Fibroblast of skin of left biceps (primary cell): Measurements from ENCODE around the gene OTOP2.

ENCODE experiments used
- DNase-seq, 2 experiments: peaks; one replicate each; pipeline ENCODE4 v3.0.0-alpha.2; 2013; ENCODE audit warnings: low read depth in 2 of 2

OTOP2 gene, protein sequence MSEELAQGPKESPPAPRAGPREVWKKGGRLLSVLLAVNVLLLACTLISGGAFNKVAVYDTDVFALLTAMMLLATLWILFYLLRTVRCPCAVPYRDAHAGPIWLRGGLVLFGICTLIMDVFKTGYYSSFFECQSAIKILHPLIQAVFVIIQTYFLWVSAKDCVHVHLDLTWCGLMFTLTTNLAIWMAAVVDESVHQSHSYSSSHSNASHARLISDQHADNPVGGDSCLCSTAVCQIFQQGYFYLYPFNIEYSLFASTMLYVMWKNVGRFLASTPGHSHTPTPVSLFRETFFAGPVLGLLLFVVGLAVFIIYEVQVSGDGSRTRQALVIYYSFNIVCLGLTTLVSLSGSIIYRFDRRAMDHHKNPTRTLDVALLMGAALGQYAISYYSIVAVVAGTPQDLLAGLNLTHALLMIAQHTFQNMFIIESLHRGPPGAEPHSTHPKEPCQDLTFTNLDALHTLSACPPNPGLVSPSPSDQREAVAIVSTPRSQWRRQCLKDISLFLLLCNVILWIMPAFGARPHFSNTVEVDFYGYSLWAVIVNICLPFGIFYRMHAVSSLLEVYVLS

GRCh38 chr17:74924250-74924948 is at the start of gene OTOP2:
TSS of gene OTOP2 (plus strand) at chr17:74924273. CDS start at chr17:74924633, 360 bp downstream.
- DNase-seq, result no peak

GRCh38 chr17:74874615-74875037 is 49.4 kb upstream of the OTOP2 start:
- no peak for DNase-seq

DNA sequence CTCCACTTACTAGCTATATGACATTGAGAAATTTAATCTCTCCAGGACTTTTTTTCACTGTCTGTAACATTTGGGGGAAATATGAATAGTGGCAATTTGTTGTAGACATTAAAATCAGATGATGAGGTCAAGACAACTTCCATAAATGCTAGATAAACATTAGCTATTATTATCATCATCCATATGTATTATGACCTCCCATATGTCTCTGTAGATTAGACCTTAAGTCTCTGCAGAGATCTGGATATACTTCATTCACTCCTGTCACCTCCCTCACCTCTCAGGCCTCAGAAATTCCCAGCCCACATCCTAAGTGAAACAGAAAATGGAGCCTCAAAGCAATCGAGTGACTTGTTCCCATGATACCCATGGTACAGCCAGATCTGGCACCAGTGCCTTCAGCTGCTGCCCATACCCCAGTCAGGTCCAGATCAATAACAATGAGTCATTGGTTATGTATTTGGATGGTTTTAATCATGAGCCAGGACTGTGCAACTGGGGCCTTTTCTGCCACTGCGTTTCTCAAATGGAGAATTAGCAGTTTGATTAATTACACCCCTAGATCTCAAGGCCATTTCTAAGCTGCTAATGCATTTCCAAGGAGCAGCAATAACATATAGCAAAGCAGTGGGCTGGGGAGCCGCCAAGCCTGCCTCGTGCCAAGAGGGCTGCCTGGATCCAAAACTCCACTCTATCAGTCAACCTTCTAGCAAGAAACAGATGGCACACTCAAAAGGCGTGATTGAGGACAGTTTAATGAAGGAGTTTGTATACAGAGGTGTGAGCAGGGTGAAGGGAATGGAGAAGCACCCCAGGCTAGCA is 48.7 kb upstream of the OTOP2 start:
- DNase-seq, result no peak

- no peak for DNase-seq
These were observed 48.0 kb upstream of the OTOP2 start for GRCh38 chr17:74875977-74876593.

DNA sequence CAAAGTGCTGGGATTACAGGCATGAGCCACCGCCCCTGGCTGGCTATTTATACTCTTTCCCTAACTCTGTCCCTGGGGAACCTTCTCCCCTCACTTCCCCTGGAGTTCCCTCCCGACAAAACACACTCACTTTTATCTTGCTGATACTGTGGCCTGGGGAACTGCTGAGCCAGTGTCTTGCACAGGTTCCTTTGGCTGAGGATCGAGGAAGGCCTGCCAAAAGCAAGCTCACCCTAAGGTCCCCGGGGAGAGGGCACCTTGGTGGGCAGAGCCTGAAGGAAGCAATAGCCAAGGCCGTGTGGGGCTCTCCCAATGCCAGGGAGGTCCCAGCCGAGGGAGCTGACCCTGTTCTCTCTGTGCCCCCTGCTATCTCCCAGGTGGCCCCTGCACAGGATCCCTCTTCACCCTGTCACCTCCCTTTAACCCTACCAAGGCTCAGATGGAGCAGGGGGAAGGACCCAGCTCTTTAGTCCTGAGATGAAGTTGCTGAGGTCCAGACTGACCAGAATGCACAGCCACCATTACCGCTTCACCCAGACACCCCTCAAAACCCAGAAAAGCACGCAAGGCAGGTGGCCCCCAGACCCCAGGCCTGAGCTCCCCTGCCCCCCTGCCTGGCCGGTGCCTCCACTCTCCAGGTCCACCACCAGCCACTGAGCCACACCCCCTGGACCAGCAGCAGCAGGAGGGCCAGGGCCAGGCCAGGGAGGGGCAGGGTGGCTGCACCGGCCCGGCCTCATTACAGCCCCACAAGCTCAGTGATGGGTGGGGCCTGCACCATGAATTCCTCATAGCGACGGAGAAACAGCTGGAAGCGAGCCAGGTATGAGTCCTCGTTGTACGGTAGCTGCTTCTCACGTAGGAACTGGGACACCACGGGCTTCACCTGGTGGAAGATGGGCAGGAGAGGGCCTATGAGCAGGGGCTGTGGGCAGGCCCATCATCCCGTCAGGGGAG is 46.2 kb upstream of the OTOP2 start:
- no peak for DNase-seq

DNA sequence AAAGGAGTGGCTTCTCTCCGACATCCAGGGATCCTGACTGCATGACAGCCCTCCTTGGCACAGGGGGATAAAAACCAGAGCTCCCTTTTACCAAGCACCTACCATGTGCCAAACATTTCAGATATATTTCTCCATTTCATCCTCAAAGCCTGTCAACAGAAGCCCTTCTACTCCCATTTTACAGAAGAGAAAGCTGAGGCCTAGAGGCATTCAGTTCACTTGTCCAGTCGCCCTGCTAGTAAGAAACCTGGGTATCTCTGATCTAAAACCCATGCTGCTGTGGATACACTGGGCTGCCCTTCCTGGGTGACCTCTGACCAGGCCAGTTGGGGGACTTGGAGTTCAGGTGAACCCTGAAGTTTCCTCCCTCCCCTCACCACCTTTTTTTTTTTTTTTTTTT is 45.4 kb upstream of the OTOP2 start:
- no peak for DNase-seq

DNA sequence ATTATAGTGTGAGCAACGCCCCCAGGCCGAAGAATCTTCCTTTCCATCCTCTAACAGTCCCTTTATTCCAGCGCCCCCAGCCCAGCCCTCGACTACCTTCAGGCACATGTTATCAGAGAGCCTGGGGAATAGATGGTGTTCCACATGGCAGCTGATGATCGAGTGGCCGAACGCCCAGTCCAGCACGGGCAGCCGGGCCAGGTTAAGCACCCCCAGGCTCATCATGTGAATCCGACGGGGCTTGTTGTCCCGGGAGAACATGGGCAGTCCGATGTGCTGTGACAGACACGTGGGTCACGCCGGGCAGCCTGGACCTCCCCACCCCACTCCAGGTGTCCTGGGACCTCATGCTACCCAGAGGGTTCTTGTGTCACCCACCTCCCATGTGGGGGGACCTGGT is 44.8 kb upstream of the OTOP2 start:
- DNase-seq, result no peak

GRCh38 chr17:74881073-74881472 is 43.0 kb upstream of the OTOP2 start:
- no peak for DNase-seq

DNA sequence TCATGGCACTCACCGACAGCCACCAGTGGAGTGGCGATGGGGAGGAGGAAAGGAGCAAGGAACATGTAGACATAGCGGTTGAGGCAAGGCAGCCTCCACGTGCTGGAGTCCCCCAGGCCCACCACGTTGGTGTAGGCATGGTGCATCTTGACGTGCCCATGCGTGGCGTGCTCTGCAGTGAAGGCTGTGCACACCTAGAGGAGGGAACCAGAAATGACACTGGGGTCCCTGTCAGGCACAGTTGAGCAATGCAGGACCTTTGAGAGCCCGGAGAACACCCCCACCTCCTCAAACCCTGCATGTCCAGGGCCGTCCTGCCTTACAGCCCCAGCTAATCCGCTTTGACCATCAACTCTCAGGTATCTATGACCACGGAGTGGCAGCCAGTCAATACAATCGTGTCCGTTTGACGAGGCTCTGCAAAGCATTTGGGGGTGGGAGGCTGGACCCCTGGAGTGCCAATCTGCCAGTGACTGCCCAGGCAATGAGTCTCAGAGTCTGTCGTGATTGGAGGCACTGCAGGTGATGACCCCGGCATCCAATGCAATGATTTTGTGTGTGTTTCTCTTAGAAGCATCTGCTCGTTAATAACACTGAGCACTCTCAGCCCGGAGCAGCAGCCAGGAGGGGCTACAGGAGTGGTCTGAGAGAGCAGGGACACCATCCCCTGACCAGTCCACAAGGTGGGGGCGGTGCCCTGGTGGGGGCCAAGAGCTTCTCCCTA is 41.4 kb upstream of the OTOP2 start:
- DNase-seq, result no peak

DNA sequence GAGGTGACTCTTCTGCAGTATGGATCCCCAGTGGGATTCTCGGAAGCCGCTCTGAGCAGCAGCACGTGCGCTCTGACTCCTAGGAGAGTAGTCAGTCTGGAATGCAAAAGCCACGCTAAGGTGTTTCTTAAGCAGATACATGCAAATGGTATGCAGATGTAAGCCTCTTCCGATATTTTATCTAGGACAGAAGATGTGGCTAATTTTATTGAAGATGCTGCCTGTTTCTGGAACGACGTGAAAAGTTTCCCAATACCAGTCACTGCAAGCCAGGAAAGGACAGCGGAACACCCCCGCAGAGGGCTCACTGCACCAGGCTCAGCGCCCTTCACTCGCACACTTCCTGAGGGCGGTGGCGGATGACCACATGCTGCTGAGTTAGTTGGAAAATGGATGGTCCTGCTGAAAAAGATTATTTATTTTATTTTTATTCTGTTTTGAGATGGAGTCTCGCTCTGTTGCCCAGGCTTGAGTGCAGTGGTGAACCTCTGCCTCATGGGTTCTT is 40.8 kb upstream of the OTOP2 start:
- no peak for DNase-seq

DNA sequence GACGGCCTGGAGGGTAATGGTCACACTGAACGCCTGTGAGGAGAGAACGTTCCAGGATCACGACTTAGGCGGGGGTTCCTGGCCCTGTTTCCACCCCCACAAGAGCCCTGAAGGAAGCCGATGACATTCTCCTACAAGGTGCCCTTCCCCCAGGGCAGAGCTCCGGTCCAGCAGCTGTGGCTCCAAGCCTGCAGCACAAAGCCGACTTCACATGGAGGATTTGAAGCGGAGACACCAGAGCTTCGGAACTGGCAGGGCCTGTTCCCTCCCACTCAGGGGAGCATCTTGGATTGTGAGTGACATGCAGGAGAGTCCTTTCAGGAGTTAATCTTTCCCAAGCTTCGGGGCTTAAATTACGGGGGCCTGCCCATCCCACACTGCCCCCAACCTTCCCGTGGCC is 35.6 kb upstream of the OTOP2 start:
- DNase-seq, result no peak

DNA sequence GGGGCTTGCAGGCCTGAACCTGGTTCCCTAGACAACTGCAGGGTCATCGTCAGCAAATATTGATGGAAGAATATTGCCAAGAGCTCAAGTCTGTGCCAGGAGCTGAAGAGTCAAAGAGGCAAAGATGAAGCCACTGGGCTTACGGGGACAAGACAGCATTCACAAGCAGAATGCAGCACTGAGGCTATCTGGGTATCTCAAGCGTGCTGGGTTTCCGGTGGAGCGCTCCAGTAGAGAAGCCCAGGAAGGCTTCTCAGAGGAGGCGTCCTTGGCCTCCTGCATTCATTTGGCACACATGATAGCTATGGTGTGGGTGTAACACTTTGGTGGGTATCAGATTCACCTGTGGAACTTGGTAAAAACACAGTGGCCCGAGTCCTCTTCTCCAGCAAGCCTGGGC is 33.5 kb upstream of the OTOP2 start:
- no peak for DNase-seq

DNA sequence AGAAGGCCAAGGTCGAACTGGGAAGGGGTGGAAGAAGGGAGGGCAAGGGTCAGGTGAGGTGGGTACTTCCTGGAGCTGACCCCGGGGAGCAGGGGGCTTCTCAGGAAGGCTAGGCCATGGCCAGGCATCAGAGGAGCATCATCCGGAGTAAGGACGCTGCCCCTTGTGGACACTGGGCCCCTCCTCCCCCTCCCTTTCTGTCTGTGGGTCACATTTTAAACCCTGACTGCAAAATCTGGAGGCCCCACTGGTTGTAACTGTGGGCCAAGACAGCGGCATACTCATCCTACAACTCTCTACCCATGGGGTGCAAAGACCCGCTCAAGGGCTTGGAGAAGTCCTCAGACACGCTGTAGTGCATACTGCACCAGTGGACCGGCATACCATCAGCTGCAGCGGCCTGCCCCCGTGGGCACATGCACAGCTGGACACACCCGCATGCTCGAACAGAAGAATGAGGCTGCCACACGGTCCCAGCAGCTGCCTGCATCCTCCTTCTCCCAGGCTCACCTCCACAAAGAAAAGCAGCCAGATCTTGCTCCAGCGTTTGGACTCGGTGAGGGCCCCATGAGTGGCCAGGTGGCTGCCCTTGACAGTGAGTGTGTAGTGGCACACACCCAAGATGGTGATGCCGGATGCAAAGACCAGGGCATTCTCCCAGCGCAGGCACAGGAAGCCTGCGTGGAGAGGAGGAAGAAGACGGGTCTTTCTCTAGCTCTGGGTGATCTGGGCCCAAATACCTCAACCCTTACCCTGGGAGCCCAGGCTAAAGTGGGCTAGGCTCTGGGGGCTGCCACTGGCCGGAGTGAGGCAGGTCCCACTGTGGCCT is 31.8 kb upstream of the OTOP2 start:
- no peak for DNase-seq

- no peak for DNase-seq
These were observed 30.8 kb upstream of the OTOP2 start, which contains the start of gene FADS6 for GRCh38 chr17:74892974-74893911. TSS of gene FADS6 (minus strand) at chr17:74893633. CDS start at chr17:74893595, 38 bp downstream.

DNA sequence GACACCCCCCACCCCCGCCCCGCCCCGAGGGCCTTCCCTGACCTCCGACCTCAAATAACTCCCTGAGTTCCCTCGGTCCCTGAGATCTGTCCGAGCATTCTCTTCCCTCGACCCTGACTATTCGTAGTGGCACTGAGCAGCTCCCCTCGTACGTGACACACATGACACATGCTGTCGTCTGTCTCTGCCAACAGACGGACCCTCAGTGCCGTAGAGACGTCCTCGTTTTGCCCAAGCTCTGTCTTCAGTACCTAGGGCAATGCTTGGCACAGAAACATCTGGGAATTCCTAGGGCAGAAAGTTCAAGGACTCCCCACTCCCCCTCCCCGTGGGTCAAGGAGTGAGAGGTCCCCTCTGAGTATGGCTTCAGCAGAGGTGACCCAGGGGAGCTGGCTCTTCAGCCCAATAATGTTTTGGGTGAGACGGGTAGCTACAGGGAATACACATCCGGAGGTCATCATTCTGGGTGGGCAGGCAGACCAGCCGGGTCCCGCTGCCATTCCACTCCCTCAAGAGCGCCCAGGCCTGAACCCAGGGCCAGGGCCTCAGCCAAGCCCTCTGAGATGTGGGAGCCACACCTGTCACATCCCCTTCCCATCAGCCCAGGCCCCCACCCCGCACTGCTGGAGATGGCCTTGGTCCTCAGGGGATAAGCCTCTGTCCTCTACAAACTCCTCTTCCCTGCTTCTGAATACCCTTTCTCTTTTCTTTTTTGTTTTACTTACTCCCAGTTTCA is 30.0 kb upstream of the OTOP2 start:
- DNase-seq, result no peak

- DNase-seq, result no peak
These were observed 25.6 kb upstream of the OTOP2 start for GRCh38 chr17:74898376-74898946.
